HG03558 (cell line): ENCODE measurements around the gene TNFSF18.

Experiments
- ATAC-seq: cut with Tn5 transposase; IDR thresholded peaks from one replicate; pipeline ENCODE4 v1.9.1; 2021; ENCODE audit warnings: moderate number of reproducible peaks; ENCODE audit not compliant: unreplicated experiment; ENCODE audit errors: extremely low read depth

Gene TNFSF18

GRCh38 chr1:173042806-173043205, 7.9 kb downstream of the TNFSF18 start:
- no peak for ATAC-seq

DNA sequence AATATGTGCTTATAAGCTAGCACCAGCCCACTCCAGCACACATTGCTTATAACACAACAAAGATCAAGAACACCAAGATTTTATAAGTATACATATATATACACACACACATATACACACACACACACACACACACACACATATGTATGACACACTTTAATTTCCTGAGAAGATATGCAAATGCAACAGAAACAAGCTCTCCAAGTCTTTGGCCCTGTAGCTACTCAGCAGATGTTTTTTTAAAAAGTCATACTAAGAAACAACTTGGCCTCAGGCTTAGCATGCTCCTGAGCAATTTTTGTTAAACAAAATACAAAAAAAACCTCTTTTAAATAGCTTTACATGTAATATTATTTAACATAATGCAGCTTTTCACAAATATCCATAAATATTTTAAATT, 11.1 kb downstream of the TNFSF18 start:
- ATAC-seq: no peak

DNA sequence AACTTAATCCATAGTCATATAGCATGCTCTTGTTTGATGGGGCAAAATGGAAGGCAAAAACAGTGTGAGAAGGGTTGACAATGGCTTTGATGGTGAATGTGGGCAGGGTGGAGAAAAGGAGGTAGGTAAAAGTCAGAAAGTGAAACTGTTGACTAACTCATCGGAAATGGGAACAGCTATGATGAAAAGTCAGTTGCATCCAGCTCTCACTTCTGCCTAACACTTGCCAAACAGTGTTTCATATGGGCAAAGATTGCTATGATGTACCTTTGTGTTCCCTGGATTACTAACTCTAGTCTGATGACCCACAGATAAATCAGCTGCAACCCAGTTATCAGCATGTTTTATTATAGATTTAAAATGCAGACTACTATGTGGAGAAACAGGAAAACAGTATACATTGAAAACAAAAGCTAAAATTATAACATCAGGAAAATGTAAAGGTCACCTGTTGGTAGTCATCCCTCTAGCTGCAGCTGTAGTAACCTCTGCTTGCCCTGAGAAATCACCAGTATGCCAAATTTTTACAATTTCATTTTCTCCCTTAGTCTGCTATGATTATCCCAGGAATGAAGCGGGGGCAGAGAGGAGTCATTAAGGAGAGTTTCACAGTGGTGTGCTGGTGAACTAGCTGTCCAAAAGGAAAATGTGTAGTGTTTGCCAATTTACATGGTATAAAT, 11.7 kb downstream of the TNFSF18 start:
- no peak for ATAC-seq

DNA sequence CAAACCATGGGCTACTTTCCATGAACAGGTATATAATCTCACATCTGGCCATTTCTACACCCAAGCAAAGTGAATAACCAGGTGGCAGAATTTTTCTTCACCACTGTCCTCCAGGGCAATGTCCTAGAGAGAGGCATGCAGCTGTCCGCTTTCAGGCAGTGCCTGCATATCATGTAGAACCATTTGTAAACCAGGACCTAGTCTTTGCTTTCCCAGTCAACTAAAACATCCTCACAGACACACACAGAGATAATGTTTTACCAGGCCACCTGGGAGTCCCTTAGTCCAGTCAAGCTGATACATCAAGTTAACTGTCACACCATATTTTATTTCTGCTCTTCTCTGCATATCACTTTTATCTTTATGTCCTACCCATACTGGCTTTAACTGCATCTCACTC, 26.2 kb downstream of the TNFSF18 start:
- ATAC-seq: no peak

DNA sequence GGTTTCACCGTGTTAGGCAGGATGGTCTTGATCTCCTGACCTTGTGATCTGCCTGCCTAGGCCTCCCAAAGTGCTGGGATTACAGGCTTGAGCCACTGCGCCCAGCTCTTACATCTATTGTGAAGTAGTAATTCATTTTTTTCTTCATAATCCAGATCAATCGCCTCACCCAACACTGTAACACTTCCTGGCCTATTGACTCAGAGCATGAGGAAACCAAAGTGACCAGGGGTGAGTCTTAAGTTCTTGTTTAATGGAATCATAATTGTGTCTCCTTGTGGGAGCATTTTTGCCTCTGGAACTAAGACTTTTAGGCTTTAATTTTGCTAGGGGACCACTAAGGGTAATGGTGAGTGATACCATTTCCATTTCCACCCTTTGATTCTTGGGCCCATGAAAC, 27.4 kb downstream of the TNFSF18 start:
- no peak for ATAC-seq

DNA sequence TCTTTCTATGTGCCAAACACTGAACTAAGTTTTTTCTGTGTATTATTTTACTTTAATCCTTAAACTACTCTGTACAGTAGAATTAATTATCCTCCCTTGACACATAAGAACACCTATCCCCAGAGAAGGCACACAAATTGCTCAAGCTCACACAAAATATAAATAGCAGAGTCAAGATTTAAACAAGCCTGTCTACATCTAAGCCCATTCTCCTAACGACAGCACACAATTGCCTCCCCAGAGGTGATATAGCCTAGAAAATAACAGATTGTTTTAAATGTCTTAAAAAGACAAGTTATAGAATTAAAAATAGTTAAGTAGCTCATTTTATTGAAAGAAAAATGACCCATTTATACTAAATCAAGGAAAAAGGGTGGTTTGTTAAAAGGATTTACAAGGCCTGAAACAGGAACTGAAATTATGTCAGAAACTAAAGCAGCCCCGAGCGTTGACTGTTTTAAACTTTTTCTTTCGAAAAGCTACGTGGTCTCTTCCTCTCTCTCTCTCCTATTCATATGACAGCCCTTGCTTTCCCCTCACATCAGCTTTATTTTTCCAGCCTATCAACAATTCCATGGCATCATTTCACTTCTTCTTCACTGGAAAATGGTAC, 30.5 kb downstream of the TNFSF18 start:
- peak; percentile 69 for ATAC-seq

GRCh38 chr1:173017792-173018191, 32.9 kb downstream of the TNFSF18 start:
- ATAC-seq: no peak

GRCh38 chr1:173016419-173016818, 34.3 kb downstream of the TNFSF18 start:
- no peak for ATAC-seq

GRCh38 chr1:173015629-173016028, 35.1 kb downstream of the TNFSF18 start:
- ATAC-seq: no peak

DNA sequence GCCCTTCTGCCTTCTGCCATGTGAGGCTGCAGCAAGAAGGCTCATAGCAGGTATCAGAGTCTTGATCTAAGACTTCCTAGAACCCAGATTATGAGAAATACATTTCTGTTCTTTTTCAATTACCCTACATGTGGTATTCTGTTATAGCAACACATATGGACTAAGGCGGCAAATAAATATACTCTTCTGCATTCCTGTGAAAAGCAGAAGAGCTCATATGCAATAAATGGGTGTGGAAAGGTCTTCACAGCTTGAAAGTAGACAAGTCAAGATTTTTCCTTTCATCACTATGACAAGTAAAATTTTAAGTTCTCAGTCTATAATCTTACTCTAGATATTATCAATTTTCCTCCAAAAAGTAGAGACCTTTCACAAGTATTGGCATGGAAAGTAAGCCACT, 36.6 kb downstream of the TNFSF18 start:
- ATAC-seq: no peak

- no peak for ATAC-seq
Observed at GRCh38 chr1:173012126-173012525, 38.6 kb downstream of the TNFSF18 start.

DNA sequence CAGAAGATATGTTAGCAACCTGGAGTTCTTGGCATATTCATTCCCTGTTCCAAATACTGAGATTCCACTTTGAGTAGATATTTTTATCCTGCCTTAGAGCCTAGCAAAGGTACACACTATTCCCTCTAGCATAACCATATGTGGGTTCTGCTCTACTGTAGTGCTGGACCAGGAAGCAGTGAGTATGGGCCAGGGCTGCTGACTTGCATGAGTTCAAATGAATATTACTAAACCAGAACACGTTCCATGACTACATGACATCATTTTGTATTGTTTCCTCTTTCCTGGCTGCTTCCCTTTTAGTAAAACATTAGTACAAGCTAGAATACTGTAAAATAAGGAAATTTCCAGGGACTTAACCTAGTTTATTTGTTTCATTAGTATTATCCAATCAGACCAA, 41.1 kb downstream of the TNFSF18 start:
- ATAC-seq: no peak

DNA sequence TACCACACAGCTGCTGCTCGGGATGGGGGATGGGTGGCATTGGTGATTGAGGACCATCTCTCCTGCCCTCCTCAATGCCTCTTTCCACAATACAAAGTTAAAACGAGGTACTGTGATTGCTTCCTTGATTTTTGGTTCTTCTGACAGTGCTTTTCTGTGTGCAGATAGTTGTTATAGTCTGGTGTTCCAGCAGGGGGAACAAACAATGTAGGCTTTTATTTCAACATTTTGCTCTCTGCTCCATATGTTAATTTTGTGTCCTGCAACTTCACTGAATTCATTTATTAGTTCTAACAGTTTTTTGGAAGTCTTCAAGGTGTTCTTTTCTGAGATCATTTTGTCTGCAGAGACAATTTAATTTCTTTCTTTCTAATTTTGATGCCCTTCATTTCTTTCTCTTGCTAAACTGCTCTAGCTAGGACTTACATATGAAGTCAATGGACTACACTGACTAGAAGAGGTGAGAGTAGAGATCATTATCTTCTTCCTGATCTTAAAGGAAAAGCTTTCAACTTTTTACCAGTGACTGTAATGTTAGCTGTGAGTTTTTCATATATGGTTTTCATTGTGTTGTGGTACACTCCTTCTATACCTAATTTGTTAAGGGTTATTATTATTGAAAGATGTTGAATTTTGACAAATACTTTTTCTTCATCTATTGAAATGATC, 45.4 kb downstream of the TNFSF18 start:
- no peak for ATAC-seq

DNA sequence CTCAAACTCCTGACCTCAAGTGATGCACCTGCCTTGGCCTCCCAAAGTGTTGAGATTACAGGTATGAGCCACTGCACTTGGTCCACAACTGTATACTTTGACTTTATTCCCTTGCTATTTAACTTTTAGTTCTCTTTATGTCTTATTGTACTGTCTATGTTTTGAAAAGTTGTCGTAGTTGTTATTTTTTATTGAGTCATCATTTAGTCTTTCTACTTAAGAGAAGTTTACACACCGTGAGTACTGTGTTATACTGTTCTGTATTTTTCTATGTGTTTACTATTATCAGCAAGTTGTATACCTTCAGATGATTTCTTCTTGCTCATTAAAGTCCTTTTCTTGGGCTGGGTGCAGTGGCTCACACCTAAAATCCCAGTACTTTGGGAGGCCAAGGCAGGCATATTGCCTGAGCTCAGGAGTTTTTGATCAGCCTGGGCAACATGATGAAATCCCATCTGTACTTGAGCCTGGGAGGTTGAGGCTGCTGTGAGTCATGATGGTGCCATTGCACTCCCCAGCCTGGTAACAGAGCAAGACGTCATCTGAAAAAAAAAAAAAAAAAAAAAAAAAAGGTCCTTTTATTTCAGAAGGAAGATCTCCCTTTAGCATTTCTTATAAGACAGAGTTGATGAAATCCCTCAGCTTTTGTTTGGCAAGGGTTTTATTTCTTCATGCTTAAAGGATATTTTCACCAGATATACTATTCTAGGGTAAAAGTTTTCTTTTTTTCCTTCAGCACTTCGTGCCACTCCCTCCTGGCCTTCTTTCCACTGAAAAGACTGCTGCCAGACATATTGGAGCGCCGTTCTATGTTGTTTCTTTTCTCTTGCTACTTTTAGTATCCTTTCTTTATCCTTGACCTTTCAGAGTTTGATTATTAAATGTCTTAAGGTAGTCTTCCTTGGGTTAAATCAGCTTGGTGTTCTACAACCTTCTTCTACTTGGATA, 47.6 kb downstream of the TNFSF18 start:
- ATAC-seq: no peak

- no peak for ATAC-seq
Observed at GRCh38 chr1:172999349-172999748, 51.4 kb downstream of the TNFSF18 start.

DNA sequence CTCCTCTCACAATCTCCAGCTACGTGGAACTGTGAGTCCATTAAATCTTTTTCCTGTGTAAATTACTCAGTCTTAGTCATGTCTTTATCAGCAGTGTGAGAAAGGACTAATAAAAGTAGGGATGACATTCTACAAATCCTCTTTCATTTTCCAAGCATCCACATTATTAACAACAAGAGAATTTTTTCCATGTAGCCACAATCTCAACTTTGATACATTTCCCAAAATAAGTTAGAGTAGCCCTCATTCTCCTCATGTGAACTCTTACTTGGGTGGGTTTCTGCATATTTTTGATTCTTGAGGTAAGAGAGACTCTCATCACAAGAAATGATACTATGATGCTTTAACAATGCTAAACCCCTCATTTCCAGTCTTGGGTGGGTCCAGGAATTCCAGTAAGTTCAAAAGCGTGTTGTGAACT, 52.8 kb downstream of the TNFSF18 start:
- ATAC-seq: no peak

- no peak for ATAC-seq
Observed at GRCh38 chr1:172993640-172994039, 57.1 kb downstream of the TNFSF18 start.

DNA sequence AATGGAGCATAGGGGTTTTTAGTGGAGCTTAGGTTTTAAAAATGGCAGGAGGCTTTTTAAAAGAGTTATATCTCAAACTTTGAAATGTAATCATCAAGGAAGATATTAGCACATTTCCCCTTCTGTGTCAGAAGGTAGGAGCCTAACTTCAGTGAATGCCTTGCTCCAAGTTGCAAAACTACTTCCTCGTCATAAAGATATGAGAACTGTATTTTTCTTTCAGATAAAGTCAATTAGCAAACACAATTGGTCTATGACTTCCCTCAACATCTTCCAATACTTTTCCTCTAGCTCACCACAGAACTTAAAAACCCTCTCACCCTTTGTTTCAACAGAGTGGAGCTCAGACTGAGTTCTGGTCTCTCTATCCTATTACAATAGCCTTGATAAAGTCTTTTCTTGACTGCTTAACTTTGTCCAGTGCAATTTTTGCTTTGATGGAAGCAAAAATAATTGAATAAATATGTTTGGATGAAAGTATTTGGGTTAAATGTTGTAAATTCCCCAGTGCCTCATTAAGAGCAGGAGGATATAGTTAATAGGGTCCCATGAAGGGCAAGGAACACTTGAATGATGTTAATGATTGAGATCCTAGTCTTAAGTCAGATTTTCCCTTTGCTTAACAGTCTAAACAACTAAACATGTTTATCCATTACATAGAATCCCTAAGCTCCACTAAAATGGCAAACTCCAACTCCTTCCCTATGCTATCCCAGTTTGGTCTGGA, 58.9 kb downstream of the TNFSF18 start:
- ATAC-seq: no peak

- ATAC-seq: no peak
Observed at GRCh38 chr1:172990598-172991215, 60.0 kb downstream of the TNFSF18 start.
